Kidney epithelial cell (primary cell): Measurements from ENCODE around the gene TSSC4. TPM values are rescaled to one million over a fixed set of nuclear protein-coding genes. Genes with fewer than 3 reads are reported as not detected.
A peak's percentile ranks its signal among the peaks of the same experiment; 100 is the strongest.

Source experiments
- DNase-seq: peaks from one replicate; pipeline ENCODE4 v3.0.0-alpha.2; 2010; ENCODE audit warnings: low read depth
- H3K27me3 ChIP-seq: 2 replicates; pipeline ENCODE4 v1.6.0; 2011; ENCODE audit warnings: low read length; ENCODE audit not compliant: control insufficient read depth, insufficient read depth
- H3K36me3 ChIP-seq: 2 replicates; pipeline ENCODE4 v1.5.1; 2011; ENCODE audit warnings: low read length; ENCODE audit not compliant: control insufficient read depth, insufficient read depth
- H3K4me3 ChIP-seq: 2 replicates; pipeline ENCODE4 v1.5.1; 2011; ENCODE audit warnings: low read depth, mild to moderate bottlenecking, control low read depth, low read length
- CTCF ChIP-seq: IDR thresholded peaks from 2 replicates; pipeline ENCODE4 v1.5.1; 2011; ENCODE audit warnings: mild to moderate bottlenecking, moderate library complexity, low read length, control low read depth, inconsistent platforms; ENCODE audit not compliant: insufficient read depth, poor library complexity, severe bottlenecking
- total RNA-seq: library from RNA; depleted of rRNA; stranded (reverse); fragments of >200 nt; gene quantifications from 2 replicates; pipeline ENCODE4 v1.2.3, GENCODE V29; 2015

TSSC4 gene
- total RNA-seq, 1 donor from 2014 or later = 62.0 TPM

- Histone ChIP-seq H3K36me3 (no peaks in the 10 kb centered on the region), H3K27me3 (peaks cover 44% of the 10 kb centered on the region), H3K4me3 (no peak overlapping the region)
- no peak for TF ChIP-seq CTCF
- DNase-seq = no peak
These were observed 42.9 kb downstream of the TSSC4 start for GRCh38 chr11:2443406-2443805.

- Histone ChIP-seq H3K36me3 (no peaks in the 10 kb centered on the region), H3K27me3 (peaks cover 45% of the 10 kb centered on the region), H3K4me3 (peak within 1 kb of the TSS; percentile 8)
- no peak for TF ChIP-seq CTCF
- no peak for DNase-seq
These were observed 43.6 kb downstream of the TSSC4 start, which contains the start of gene TRPM5 for GRCh38 chr11:2443881-2444820. TRPM5 (minus strand) TSS chr11:2444514; CDS start chr11:2423036, 21,478 bp downstream.

- DNase-seq = no peak
- peaks cover 49% of the 10 kb centered on the region for H3K27me3 ChIP-seq
- TF ChIP-seq CTCF = no peak
- H3K36me3 ChIP-seq = no peaks in the 10 kb centered on the region
- H3K4me3 ChIP-seq = peak within 1 kb of the TSS; percentile 8
These were observed 44.5 kb downstream of the TSSC4 start, which contains the start of gene KCNQ1 for GRCh38 chr11:2444821-2445745. KCNQ1 (plus strand) TSS chr11:2445008; CDS start chr11:2445099, 91 bp downstream.

GRCh38 chr11:2445746-2446551, 45.4 kb downstream of the TSSC4 start:
- peaks cover 48% of the 10 kb centered on the region for H3K27me3 ChIP-seq
- H3K4me3 ChIP-seq = no peak overlapping the region
- no peak for TF ChIP-seq CTCF
- no peaks in the 10 kb centered on the region for H3K36me3 ChIP-seq
- DNase-seq = no peak

- Histone ChIP-seq H3K27me3 (peaks cover 46% of the 10 kb centered on the region), H3K36me3 (no peaks in the 10 kb centered on the region), H3K4me3 (no peak overlapping the region)
- DNase-seq = no peak
- no peak for TF ChIP-seq CTCF
These were observed 46.2 kb downstream of the TSSC4 start for GRCh38 chr11:2446590-2447252.
